Measurements from ENCODE around the gene CENPX.

GRCh38 chr17:81995463-81996231 lies 27.0 kb downstream of the CENPX start:
- TF ChIP-seq CTCF (IDR thresholded peaks at IDR 0.05 in 8 of 11, conservative IDR thresholded peaks at IDR 0.05 in 3 of 11) (no peak), POLR2AphosphoS5 (IDR thresholded peaks at IDR 0.05) (no peak), POLR2A (IDR thresholded peaks at IDR 0.05) (no peak)
